OCI-LY1 (cell line): Measurements from ENCODE around the gene ANTKMT.

ENCODE experiments used
- H2AFZ ChIP-seq: fragments of 200-600 bp; sonication (generic), shearing (Covaris generic); 2 replicates; pipeline ENCODE4 v1.6.0; 2014; ENCODE audit warnings: antibody characterized with exemption, mild to moderate bottlenecking, low read length
- H3F3A ChIP-seq: fragments of 200-600 bp; sonication (generic), shearing (Covaris generic); 2 replicates; pipeline ENCODE4 v1.6.0; 2014; ENCODE audit warnings: mild to moderate bottlenecking, antibody characterized with exemption, low read length, moderate library complexity; ENCODE audit not compliant: insufficient read depth
- H3K27ac ChIP-seq: fragments of 200-600 bp; sonication (generic); 2 replicates; pipeline ENCODE4 v1.5.1; 2014; ENCODE audit warnings: low read length, mixed run types, mild to moderate bottlenecking, low read depth; ENCODE audit not compliant: poor library complexity, severe bottlenecking
- H3K27me3 ChIP-seq: fragments of 200-600 bp; sonication (generic); 2 replicates; pipeline ENCODE4 v1.6.0; 2014; ENCODE audit warnings: antibody characterized with exemption, mild to moderate bottlenecking, low read length, moderate library complexity; ENCODE audit not compliant: insufficient read depth
- H3K36me3 ChIP-seq: fragments of 200-600 bp; sonication (generic); 2 replicates; pipeline ENCODE4 v1.6.1; 2014; ENCODE audit warnings: mild to moderate bottlenecking, antibody characterized with exemption, low read length, moderate library complexity, mixed read lengths; ENCODE audit not compliant: insufficient read depth
- H3K4me1 ChIP-seq: fragments of 200-600 bp; sonication (generic); 2 replicates; pipeline ENCODE4 v1.5.1; 2014; ENCODE audit warnings: mild to moderate bottlenecking, low read length, moderate library complexity; ENCODE audit not compliant: insufficient read depth, severe bottlenecking
- H3K4me2 ChIP-seq: fragments of 200-600 bp; sonication (generic), shearing (Covaris generic); 2 replicates; pipeline ENCODE4 v1.6.1; 2014; ENCODE audit warnings: low read length
- H3K4me3 ChIP-seq: fragments of 200-600 bp; sonication (generic); 2 replicates; pipeline ENCODE4 v1.5.1; 2014; ENCODE audit warnings: low read length, low read depth, mild to moderate bottlenecking, mixed read lengths; ENCODE audit not compliant: poor library complexity, severe bottlenecking
- H3K79me2 ChIP-seq: fragments of 200-600 bp; shearing (Covaris generic); 2 replicates; pipeline ENCODE4 v1.6.1; 2016; ENCODE audit warnings: mixed run types, low read length, mixed read lengths; ENCODE audit not compliant: insufficient read depth
- H3K9ac ChIP-seq: fragments of 200-600 bp; sonication (generic), shearing (Covaris generic); 2 replicates; pipeline ENCODE4 v1.6.1; 2014; ENCODE audit warnings: mild to moderate bottlenecking, low read length, mixed read lengths
- H3K9me2 ChIP-seq: fragments of 200-600 bp; sonication (generic), shearing (Covaris generic); 2 replicates; pipeline ENCODE4 v1.6.1; 2014; ENCODE audit warnings: low read depth, mild to moderate bottlenecking, low read length, mixed read lengths
- H3K9me3 ChIP-seq: fragments of 200-600 bp; shearing (Covaris generic); 2 replicates; pipeline ENCODE4 v1.6.1; 2014; ENCODE audit warnings: low read length, mixed read lengths
- H4K20me1 ChIP-seq: fragments of 200-600 bp; sonication (generic), shearing (Covaris generic); 2 replicates; pipeline ENCODE4 v1.6.0; 2016; ENCODE audit warnings: mild to moderate bottlenecking, low read length; ENCODE audit not compliant: insufficient read depth
- CTCF ChIP-seq: fragments of 200-600 bp; sonication (generic), shearing (Covaris generic); IDR thresholded peaks from 2 replicates; pipeline ENCODE4 v1.5.1; 2017; ENCODE audit warnings: mild to moderate bottlenecking, antibody characterized with exemption, low read length, moderate library complexity, mixed read lengths
- EZH2 ChIP-seq: fragments of 200-600 bp; sonication (generic), shearing (Covaris generic); IDR thresholded peaks from 2 replicates; pipeline ENCODE4 v1.8.0; 2017; ENCODE audit warnings: borderline replicate concordance, mixed run types, mild to moderate bottlenecking, antibody characterized with exemption, low read length, moderate library complexity, mixed read lengths

Gene ANTKMT

GRCh38 chr16:700684-701584 lies 20.0 kb upstream of the ANTKMT start:
- no peaks in the 10 kb centered on the region for H3K9me3 ChIP-seq
- no peak overlapping the region for H2AFZ ChIP-seq
- no peak overlapping the region for H3K4me2 ChIP-seq
- H3K79me2 ChIP-seq, result no peaks in the 10 kb centered on the region
- no peaks in the 10 kb centered on the region for H3F3A ChIP-seq
- H4K20me1 ChIP-seq, result no peaks in the 10 kb centered on the region
- H3K36me3 ChIP-seq, result no peaks in the 10 kb centered on the region
- no peak overlapping the region for H3K9ac ChIP-seq
- no peak overlapping the region for H3K27ac ChIP-seq
- H3K27me3 ChIP-seq, result no peaks in the 10 kb centered on the region
- H3K4me3 ChIP-seq, result no peak overlapping the region
- H3K4me1 ChIP-seq, result peaks cover 1% of the 10 kb centered on the region
- TF ChIP-seq EZH2, result no peak
- no peak for TF ChIP-seq CTCF
- no peaks in the 10 kb centered on the region for H3K9me2 ChIP-seq

GRCh38 chr16:702341-702740 lies 18.6 kb upstream of the ANTKMT start:
- no peaks in the 10 kb centered on the region for H3K27me3 ChIP-seq

DNA sequence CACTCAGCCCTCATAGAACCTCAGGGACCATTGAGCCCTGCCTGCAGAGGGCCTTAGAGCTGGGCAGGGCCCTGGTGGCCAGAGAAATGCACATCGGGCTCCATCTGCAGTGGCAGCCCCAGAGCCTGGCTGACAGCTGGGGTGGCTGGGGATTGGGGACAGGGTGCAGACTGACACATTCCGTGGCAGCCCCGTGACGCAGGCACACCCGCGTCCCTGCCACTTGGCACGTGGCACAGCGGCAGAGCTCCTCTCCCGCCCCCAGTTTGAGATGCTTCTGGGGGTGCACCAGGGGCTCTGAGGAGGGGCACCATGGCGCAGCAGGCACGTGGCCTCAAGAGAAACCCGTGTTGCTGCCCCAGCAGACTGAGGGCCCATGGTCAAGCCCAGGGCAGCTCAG lies 17.5 kb upstream of the ANTKMT start:
- H3K36me3 ChIP-seq, result no peaks in the 10 kb centered on the region
- H3K4me1 ChIP-seq, result no peaks in the 10 kb centered on the region
- H3K4me2 ChIP-seq, result no peak overlapping the region
- no peaks in the 10 kb centered on the region for H3K9me2 ChIP-seq
- H4K20me1 ChIP-seq, result no peaks in the 10 kb centered on the region
- no peak overlapping the region for H3K9ac ChIP-seq
- H3F3A ChIP-seq, result no peaks in the 10 kb centered on the region
- no peak overlapping the region for H2AFZ ChIP-seq
- H3K4me3 ChIP-seq, result no peak overlapping the region
- TF ChIP-seq CTCF, result no peak
- no peak for TF ChIP-seq EZH2
- H3K27ac ChIP-seq, result no peak overlapping the region
- H3K79me2 ChIP-seq, result no peaks in the 10 kb centered on the region
- H3K27me3 ChIP-seq, result no peaks in the 10 kb centered on the region
- no peaks in the 10 kb centered on the region for H3K9me3 ChIP-seq

More at GRCh38 chr16:702341-702740, 18.6 kb upstream of the ANTKMT start:
- Histone ChIP-seq H3K27ac (no peak overlapping the region), H3K4me3 (no peak overlapping the region), H3K4me2 (no peak overlapping the region), H3K9me3 (no peaks in the 10 kb centered on the region), H2AFZ (no peak overlapping the region), H3K4me1 (no peaks in the 10 kb centered on the region), H3K79me2 (no peaks in the 10 kb centered on the region), H4K20me1 (no peaks in the 10 kb centered on the region), H3K9me2 (no peaks in the 10 kb centered on the region), H3K36me3 (no peaks in the 10 kb centered on the region), H3K9ac (no peak overlapping the region), H3F3A (no peaks in the 10 kb centered on the region)
- TF ChIP-seq CTCF, result no peak
- no peak for TF ChIP-seq EZH2
